Measurements from ENCODE around the gene SUSD3.

SUSD3 gene

GRCh38 chr9:93077811-93078210 is 19.3 kb downstream of the SUSD3 start:
- no peak for DNase-seq

GRCh38 chr9:93079371-93079770 is 20.9 kb downstream of the SUSD3 start:
- no peak for DNase-seq

- DNase-seq = no peak
Measured at GRCh38 chr9:93080406-93080805, 21.9 kb downstream of the SUSD3 start.

GRCh38 chr9:93081081-93081529 is 22.6 kb downstream of the SUSD3 start:
- no peak for DNase-seq

GRCh38 chr9:93081931-93082330 is 23.4 kb downstream of the SUSD3 start:
- DNase-seq = no peak

- no peak for DNase-seq
Measured at GRCh38 chr9:93082841-93083411, 24.4 kb downstream of the SUSD3 start.

GRCh38 chr9:93083592-93084470 is 25.3 kb downstream of the SUSD3 start:
- no peak for DNase-seq

GRCh38 chr9:93084471-93084881 is 26.0 kb downstream of the SUSD3 start:
- DNase-seq = no peak

GRCh38 chr9:93085676-93086075 is 27.2 kb downstream of the SUSD3 start:
- DNase-seq = no peak

- DNase-seq = no peak
Measured at GRCh38 chr9:93086447-93087224, 28.1 kb downstream of the SUSD3 start.

GRCh38 chr9:93087971-93088655 is 29.6 kb downstream of the SUSD3 start:
- no peak for DNase-seq

GRCh38 chr9:93088656-93089015 is 30.1 kb downstream of the SUSD3 start:
- no peak for DNase-seq

- no peak for DNase-seq
Measured at GRCh38 chr9:93089024-93089423, 30.5 kb downstream of the SUSD3 start.

- DNase-seq = no peak
Measured at GRCh38 chr9:93089481-93089991, 31.0 kb downstream of the SUSD3 start.

- no peak for DNase-seq
Measured at GRCh38 chr9:93090091-93090655, 31.7 kb downstream of the SUSD3 start.

GRCh38 chr9:93091056-93091452 is 32.6 kb downstream of the SUSD3 start:
- no peak for DNase-seq

GRCh38 chr9:93091453-93092081 is 33.1 kb downstream of the SUSD3 start:
- DNase-seq = no peak

- no peak for DNase-seq
Measured at GRCh38 chr9:93092251-93092991, 33.9 kb downstream of the SUSD3 start.

- no peak for DNase-seq
Measured at GRCh38 chr9:93093127-93093876, 34.8 kb downstream of the SUSD3 start.

- no peak for DNase-seq
Measured at GRCh38 chr9:93093877-93094657, 35.6 kb downstream of the SUSD3 start.

Measured in NCI-H2081 treated with DMSO at 0.1 percent for 48 hours (cell line).